Suprapubic skin (tissue), 4 donors: ENCODE data around the gene DIAPH2. TPM values are rescaled to one million over a fixed set of nuclear protein-coding genes. Genes with fewer than 3 reads are reported as not detected.

Experiments
- DNase-seq, 2 donors: peaks; one replicate each; pipeline ENCODE4 v3.0.0-alpha.2; 2019; ENCODE audit warnings: low spot score in 2 of 2
- H3K27ac ChIP-seq: fragments of 200-600 bp; sonication (generic); one replicate; pipeline ENCODE4 v1.5.1; 2019
- H3K27me3 ChIP-seq: fragments of 200-600 bp; sonication (generic); one replicate; pipeline ENCODE4 v1.5.1; 2019
- H3K36me3 ChIP-seq: fragments of 200-600 bp; sonication (generic); one replicate; pipeline ENCODE4 v1.5.1; 2019
- H3K4me1 ChIP-seq: fragments of 200-600 bp; sonication (generic); one replicate; pipeline ENCODE4 v1.5.1; 2019
- H3K4me3 ChIP-seq: fragments of 200-600 bp; sonication (generic); one replicate; pipeline ENCODE4 v1.5.1; 2019; ENCODE audit warnings: mild to moderate bottlenecking
- H3K9me3 ChIP-seq: fragments of 200-600 bp; sonication (generic); one replicate; pipeline ENCODE4 v1.5.1; 2019
- CTCF ChIP-seq, 2 donors: fragments of 200-600 bp in 1 of 2; fragments of 450-650 bp in 1 of 2; sonication (generic) in 1 of 2; IDR thresholded peaks; one replicate each; pipeline ENCODE4 v1.5.1; 2016 to 2019; ENCODE audit warnings: antibody characterized with exemption in 2 of 2, mild to moderate bottlenecking in 1 of 2, moderate library complexity in 1 of 2
- EP300 ChIP-seq: sonication (generic); formaldehyde crosslinking; IDR thresholded peaks from one replicate; pipeline ENCODE4 v1.6.1; 2017; ENCODE audit warnings: antibody characterized with exemption
- POLR2A ChIP-seq, 2 donors: fragments of 450-650 bp; IDR thresholded peaks; one replicate each; pipeline ENCODE4 v1.6.1; 2017; ENCODE audit warnings: antibody characterized with exemption in 2 of 2, mild to moderate bottlenecking in 2 of 2, moderate library complexity in 2 of 2
- POLR2AphosphoS5 ChIP-seq, 3 donors: sonication (generic); formaldehyde crosslinking; IDR thresholded peaks; one replicate each; pipeline ENCODE4 v1.6.1; 2017; ENCODE audit warnings: antibody characterized with exemption in 3 of 3
- WGBS: methylation state at CpG from one replicate; pipeline ENCODE4 v1.1.5; 2018; 5-methylcytosine and 5-hydroxymethylcytosine counted together
- total RNA-seq, 4 donors: library from RNA; depleted of rRNA; stranded (reverse); fragments of >200 nt; gene quantifications; one replicate each; pipeline ENCODE4 v1.1.0, GENCODE V29; 2016

DIAPH2 gene
- total RNA-seq, 4 donors from 2014 or later = 17.5 to 38.7 (median 18.6) TPM

GRCh38 chrX:97638621-97639020, 954.0 kb downstream of the DIAPH2 start:
- WGBS = 65% methylated on average over 3 of the region's 3 CpGs

DNA sequence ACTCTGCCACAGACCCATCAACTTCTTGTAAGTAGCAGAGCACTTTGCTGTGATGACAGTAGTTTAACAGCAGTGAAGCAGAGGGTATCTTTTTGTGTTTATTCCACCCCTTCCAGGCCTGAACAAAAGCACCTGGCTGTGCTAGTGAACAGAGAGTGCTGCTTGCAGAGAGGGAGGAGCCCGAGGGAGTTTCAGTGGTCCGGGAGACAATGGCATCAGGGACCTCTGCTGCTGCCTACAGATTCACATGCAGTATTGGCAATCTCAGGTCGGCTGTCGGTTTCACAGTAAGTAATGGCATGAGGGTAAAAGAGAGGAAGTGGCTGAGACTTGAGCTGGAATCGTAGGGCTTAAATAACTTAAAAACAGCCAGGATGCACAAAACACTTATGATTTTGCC, 954.9 kb downstream of the DIAPH2 start:
- H3K9me3 ChIP-seq = no peaks in the 10 kb centered on the region
- H3K4me1 ChIP-seq = no peaks in the 10 kb centered on the region
- H3K4me3 ChIP-seq = no peak overlapping the region
- no peaks in the 10 kb centered on the region for H3K36me3 ChIP-seq
- WGBS = 33% methylated on average over 5 of the region's 5 CpGs
- TF ChIP-seq POLR2A (IDR thresholded peaks at IDR 0.05) (no peak), POLR2AphosphoS5 (IDR thresholded peaks at IDR 0.05) (no peak), EP300 (no peak), CTCF (IDR thresholded peaks at IDR 0.05) (no peak)
- no peaks in the 10 kb centered on the region for H3K27me3 ChIP-seq
- H3K27ac ChIP-seq = no peak overlapping the region
- DNase-seq = no peak

More at GRCh38 chrX:97638621-97639020, 954.0 kb downstream of the DIAPH2 start:
- no peak overlapping the region for H3K4me3 ChIP-seq
- no peak for TF ChIP-seq POLR2AphosphoS5 (IDR thresholded peaks at IDR 0.05)
- TF ChIP-seq EP300 = no peak
- no peak overlapping the region for H3K27ac ChIP-seq
- DNase-seq = no peak
- H3K27me3 ChIP-seq = no peaks in the 10 kb centered on the region
- H3K4me1 ChIP-seq = no peaks in the 10 kb centered on the region
- no peaks in the 10 kb centered on the region for H3K9me3 ChIP-seq
- no peaks in the 10 kb centered on the region for H3K36me3 ChIP-seq

Other genes with a start within 250 kb of the DIAPH2 start
- 1 to 10 TPM in 3 of 4 donors, under 1 TPM in 1; 0.52 to 5.1 (median 1.7) TPM for gene RPA4, start 199.1 kb downstream of the DIAPH2 start, total RNA-seq